Femur (tissue), 1 donor: ENCODE data around the gene HSPA14.
"Not testable (repeated sequence)": the region's sequence is repeated elsewhere in the genome, so short reads cannot be mapped to it uniquely, and the experiment has no call there.

Experiments used
- DNase-seq: peaks from one replicate; pipeline ENCODE4 v3.0.0-alpha.2; 2017

Gene HSPA14

GRCh38 chr10:14838582-14839304, 637 bp downstream of the HSPA14 start:
- DNase-seq, result peak; percentile 71

GRCh38 chr10:14839305-14839695, 1.2 kb downstream of the HSPA14 start:
- DNase-seq, result no peak

- DNase-seq, result no peak
Measured at GRCh38 chr10:14840178-14840577, 2.1 kb downstream of the HSPA14 start.

GRCh38 chr10:14843327-14843988, 5.4 kb downstream of the HSPA14 start:
- no peak for DNase-seq

GRCh38 chr10:14844948-14845347, 6.8 kb downstream of the HSPA14 start:
- DNase-seq, result no peak

GRCh38 chr10:14852236-14852635, 14.1 kb downstream of the HSPA14 start:
- DNase-seq, result no peak

- DNase-seq, result no peak
Measured at GRCh38 chr10:14855453-14855852, 17.3 kb downstream of the HSPA14 start.

- DNase-seq, result no peak
Measured at GRCh38 chr10:14858338-14858960, 20.3 kb downstream of the HSPA14 start.

GRCh38 chr10:14859043-14859442, 20.9 kb downstream of the HSPA14 start:
- no peak for DNase-seq

- no peak for DNase-seq
Measured at GRCh38 chr10:14859775-14860174, 21.7 kb downstream of the HSPA14 start.

GRCh38 chr10:14860791-14861190, 22.7 kb downstream of the HSPA14 start:
- DNase-seq, result no peak

- not testable (repeated sequence) for DNase-seq
Measured at GRCh38 chr10:14864466-14864865, 26.4 kb downstream of the HSPA14 start.

- not testable (repeated sequence) for DNase-seq
Measured at GRCh38 chr10:14864871-14865270, 26.8 kb downstream of the HSPA14 start.

GRCh38 chr10:14873090-14873760, 35.1 kb downstream of the HSPA14 start:
- no peak for DNase-seq

GRCh38 chr10:14875941-14876340, 37.8 kb downstream of the HSPA14 start:
- DNase-seq, result no peak

GRCh38 chr10:14876764-14877163, 38.7 kb downstream of the HSPA14 start:
- no peak for DNase-seq

GRCh38 chr10:14878266-14879123, 40.4 kb downstream of the HSPA14 start, which contains the start of gene SUV39H2:
SUV39H2 (plus strand) TSS chr10:14878866; CDS start chr10:14878889, 23 bp downstream.
- DNase-seq, result peak; percentile 98

- DNase-seq, result peak; percentile 53
Measured at GRCh38 chr10:14879124-14879927, 41.2 kb downstream of the HSPA14 start.

GRCh38 chr10:14879928-14880193, 41.8 kb downstream of the HSPA14 start:
- DNase-seq, result no peak

GRCh38 chr10:14880229-14880628, 42.1 kb downstream of the HSPA14 start:
- DNase-seq, result no peak

- DNase-seq, result no peak
Measured at GRCh38 chr10:14884082-14884481, 46.0 kb downstream of the HSPA14 start.

GRCh38 chr10:14889318-14889717, 51.2 kb downstream of the HSPA14 start:
- DNase-seq, result no peak
